ENCODE data around the gene SYNE1.

The SYNE1 gene

DNA sequence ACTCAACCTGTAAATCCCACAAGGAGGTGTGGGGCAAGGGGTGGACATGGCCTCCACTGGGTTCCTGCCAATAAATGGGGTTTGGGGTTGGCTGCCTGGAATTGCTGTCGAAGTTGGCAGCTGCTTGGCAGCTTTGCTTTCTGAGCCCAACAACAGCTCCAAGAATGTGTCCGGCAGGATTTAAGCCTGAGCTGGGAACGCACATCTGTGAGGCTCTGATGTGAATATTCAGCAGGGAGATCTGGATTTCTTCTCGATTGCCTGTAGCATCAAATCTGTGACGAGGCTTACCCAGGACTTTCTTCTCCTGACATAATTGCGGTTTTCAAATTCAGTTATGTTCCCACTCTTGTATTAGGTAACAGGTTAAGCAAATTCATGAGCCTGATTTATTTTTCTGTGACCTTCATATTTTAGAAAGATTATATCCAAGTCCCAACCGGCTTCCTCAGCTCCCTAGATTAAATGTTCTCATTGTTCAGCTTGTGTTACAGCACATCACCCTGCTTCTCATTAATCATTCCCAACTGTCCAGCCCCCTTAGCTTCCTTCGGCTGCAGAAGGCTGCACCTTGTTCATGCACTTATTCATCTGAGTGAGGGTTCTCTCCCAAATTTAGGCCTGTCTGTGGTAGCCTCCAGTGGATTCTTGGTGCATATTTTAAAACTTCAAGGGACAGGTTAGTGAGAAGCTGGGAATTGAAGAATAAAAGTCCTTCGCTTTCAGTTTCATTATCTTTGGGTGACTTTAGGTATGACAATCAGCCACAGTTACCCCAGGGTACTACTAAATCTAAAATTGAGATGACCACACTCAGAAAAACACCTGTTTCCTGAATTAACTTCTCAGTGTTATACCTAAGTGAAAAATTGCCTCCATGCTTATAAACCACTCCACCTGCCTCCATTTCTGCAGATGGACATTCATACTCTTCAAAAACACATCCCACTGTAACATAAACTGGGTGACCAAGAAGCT lies 519.7 kb downstream of the SYNE1 start:
- no peak for DNase-seq (ENCODE audit: low read depth)
- no peak overlapping the region for H3K4me3 ChIP-seq (ENCODE audit: low read depth, low read length)
- TF ChIP-seq, protein P1, sequence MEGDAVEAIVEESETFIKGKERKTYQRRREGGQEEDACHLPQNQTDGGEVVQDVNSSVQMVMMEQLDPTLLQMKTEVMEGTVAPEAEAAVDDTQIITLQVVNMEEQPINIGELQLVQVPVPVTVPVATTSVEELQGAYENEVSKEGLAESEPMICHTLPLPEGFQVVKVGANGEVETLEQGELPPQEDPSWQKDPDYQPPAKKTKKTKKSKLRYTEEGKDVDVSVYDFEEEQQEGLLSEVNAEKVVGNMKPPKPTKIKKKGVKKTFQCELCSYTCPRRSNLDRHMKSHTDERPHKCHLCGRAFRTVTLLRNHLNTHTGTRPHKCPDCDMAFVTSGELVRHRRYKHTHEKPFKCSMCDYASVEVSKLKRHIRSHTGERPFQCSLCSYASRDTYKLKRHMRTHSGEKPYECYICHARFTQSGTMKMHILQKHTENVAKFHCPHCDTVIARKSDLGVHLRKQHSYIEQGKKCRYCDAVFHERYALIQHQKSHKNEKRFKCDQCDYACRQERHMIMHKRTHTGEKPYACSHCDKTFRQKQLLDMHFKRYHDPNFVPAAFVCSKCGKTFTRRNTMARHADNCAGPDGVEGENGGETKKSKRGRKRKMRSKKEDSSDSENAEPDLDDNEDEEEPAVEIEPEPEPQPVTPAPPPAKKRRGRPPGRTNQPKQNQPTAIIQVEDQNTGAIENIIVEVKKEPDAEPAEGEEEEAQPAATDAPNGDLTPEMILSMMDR (conservative IDR thresholded peaks at IDR 0.05; ENCODE audit: low read depth, low read length) = no peak

- TF ChIP-seq, protein P1 (conservative IDR thresholded peaks at IDR 0.05; ENCODE audit: low read depth, low read length) = no peak
- DNase-seq (ENCODE audit: low read depth) = no peak
These were observed 524.5 kb downstream of the SYNE1 start for GRCh38 chr6:152112491-152113261.

DNA sequence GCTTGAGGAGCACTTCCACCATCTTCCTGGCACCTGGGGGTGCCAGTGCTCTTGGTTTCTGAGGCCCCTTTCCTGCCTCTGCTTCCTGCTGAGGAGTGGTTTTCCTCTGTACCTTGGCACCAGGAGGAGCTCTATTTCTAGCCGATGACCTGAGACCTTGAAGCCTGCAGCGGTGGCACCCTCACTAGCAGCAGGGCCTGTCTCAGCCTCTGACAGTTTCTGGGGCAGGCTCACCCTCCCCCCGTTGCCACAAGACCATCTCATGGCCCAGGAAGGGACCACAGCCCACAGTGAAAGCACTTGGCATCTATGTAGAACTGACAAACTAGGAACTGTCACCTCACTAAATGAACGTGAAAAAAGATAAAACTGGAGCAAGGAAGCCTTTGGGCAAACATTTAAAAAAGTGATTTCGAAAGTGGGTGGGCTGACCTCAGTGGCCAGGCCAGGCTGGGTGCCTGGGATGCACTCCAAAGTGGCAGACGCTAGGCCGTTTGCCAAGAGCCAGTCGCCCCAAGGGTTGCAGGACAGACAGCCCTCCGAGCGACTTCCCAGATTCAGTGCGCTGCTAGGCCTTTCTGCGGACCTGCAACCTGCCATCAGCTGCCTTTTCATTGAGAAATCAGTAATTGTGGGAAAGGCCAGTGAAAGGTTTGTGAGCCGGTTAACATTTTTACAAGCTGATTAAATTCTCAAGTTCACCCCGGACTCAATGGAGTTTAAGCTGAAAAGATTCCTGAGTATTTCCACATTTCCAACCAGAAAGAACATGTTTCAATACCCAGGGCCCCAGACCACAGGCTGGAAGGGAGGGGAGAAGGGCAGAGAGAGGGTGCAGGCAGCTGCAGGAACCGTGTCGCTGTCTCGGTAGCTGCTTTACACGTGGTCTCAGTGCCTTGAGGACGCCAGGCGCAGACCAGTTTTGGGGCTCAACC lies 526.0 kb downstream of the SYNE1 start:
- no peak for DNase-seq (ENCODE audit: low read depth)
- TF ChIP-seq, protein P1 (conservative IDR thresholded peaks at IDR 0.05; ENCODE audit: low read depth, low read length) = no peak
- no peak overlapping the region for H3K4me3 ChIP-seq (ENCODE audit: low read depth, low read length)

More at GRCh38 chr6:152112491-152113261, 524.5 kb downstream of the SYNE1 start:
- H3K4me3 ChIP-seq (ENCODE audit: low read depth, low read length) = no peak overlapping the region

DNA sequence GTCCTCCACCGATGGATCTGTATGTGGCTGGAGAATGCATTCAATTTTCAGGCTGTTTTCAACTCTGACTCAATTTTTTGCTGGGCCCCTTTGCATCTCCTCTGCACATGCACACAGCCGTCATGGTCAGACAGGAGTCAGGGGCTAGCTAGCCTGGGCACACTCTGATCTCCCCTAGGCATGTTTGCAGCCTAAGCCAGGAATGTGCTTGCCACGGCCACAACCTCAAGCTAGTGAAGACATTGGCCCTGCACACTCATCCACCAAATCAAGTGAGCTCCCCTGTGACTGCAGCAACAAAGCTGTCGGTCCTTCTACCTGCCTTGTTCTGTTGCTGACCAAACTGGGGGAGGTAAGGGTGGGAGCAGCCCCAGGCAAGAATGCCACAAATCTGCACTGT lies 529.2 kb downstream of the SYNE1 start:
- TF ChIP-seq, protein P1 (conservative IDR thresholded peaks at IDR 0.05; ENCODE audit: low read depth, low read length) = no peak
- DNase-seq (ENCODE audit: low read depth) = no peak
- H3K4me3 ChIP-seq (ENCODE audit: low read depth, low read length) = no peak overlapping the region

DNA sequence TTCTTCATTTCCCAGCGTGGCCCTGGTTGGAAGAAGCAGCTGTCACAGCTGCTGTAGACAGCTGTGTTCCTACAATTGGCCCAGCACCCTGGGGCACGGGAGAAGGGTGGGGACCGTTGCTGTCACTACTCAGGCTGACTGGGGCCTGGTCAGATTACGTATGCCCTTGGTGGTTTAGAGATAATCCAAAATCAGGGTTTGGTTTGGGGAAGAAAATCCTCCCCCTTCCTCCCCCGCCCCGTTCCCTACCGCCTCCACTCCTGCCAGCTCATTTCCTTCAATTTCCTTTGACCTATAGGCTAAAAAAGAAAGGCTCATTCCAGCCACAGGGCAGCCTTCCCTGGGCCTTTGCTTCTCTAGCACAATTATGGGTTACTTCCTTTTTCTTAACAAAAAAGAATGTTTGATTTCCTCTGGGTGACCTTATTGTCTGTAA lies 537.0 kb downstream of the SYNE1 start:
- no peak for DNase-seq (ENCODE audit: low read depth)
- H3K4me3 ChIP-seq (ENCODE audit: low read depth, low read length) = no peak overlapping the region
- TF ChIP-seq, protein P1 (conservative IDR thresholded peaks at IDR 0.05; ENCODE audit: low read depth, low read length) = no peak

DNA sequence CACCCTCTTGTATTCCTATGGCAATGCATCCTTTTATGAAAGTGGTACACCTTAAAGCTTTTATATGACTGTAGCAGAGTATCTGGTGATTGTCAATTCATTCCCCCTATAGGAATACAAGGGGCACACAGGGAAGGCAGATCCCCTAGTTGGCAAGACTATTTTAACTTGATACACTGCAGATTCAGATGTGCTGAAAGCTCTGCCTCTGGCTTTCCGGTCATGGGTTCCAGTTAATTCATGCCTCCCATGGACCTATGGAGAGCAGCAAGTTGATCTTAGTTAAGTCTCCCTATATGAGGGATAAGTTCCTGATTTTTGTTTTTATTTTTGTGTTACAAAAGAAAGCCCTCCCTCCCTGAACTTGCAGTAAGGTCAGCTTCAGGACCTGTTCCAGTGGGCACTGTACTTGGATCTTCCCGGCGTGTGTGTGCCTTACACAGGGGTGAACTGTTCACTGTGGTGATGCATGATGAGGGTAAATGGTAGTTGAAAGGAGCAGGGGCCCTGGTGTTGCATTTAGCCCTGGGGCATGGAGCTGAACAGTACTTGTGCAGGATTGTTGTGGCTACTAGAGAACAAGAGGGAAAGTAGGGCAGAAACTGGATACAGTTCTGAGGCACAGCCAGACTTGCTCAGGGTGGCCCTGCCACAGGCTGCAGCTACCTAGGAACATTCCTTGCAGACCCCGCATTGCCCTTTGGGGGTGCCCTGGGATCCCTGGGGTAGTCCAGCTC lies 537.5 kb downstream of the SYNE1 start:
- no peak overlapping the region for H3K4me3 ChIP-seq (ENCODE audit: low read depth, low read length)
- no peak for DNase-seq (ENCODE audit: low read depth)
- TF ChIP-seq, protein P1 (conservative IDR thresholded peaks at IDR 0.05; ENCODE audit: low read depth, low read length) = no peak

Measured in choroid plexus epithelial cell (primary cell).